ENCODE measurements around the gene TOMM34.

Gene TOMM34

DNA sequence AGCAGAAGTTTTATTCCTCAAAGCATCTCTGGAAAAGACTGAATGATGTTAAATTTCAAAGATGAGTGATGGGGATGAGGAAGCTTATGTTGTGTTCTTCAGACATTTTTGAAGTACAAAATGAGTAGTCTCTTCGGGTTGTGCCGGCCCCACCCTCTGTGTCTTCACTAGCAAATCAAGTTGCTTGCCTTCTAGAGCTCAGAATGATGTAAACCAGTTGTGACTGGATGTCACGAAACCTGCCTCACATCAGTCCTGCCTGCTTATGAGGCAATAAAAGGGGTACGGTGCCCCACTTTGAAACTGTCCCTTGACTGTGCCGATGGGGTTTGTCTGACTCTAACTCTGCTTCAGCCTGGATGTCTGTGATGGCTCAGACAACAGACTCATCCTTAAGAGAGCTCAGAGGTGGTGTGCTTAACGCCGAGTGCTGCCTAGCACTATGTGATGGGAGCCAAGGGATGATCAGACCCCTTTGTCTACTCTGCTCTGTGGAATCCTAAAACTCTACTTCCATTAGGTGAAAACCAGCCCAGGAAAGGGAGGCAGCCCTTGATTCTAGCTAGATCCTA, 19.0 kb downstream of the TOMM34 start:
- H3K4me3 ChIP-seq: no peak overlapping the region
- no peak overlapping the region for H3K27ac ChIP-seq

DNA sequence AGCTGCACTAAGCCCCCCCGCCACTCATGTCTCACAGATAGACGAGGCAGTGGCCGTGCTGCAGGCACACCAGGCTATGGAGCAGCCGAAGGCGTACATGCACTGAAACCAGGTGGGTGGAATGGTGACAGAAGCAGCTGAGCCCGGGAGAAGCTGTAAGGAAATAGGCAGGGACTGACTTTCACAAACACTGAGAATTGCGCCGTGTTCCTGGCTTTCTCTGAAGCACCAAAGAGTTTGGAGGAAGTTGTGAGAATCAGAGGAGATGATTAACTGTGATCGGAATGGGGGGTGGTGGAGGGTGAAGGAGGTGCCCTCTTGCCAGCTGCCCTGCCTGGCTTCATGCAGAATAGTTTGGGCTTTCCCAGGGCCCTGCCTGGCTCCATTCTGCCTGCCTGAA, 21.6 kb downstream of the TOMM34 start:
- no peak overlapping the region for H3K4me3 ChIP-seq
- peak overlapping the region in 2 of 21 experiments; percentile 2 to 38 for H3K27ac ChIP-seq

DNA sequence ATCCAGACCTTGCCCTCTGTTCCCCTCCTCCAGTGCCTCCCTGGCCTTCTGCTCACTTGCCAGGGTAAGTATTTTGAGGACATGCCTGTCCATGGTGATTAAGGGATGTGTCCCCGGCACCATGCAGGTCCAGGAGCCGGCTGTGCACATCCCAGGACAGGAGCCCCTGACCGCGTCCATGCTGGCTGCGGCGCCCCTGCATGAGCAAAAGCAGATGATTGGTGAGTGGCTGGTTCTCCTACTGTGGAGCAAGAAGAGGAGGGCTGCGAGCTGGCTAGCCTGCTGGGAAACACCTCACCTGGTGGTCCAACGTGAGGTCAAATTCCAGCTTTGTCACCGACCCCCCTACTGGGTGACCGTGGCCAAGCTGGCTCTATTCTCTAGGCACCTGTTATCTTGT, 23.7 kb downstream of the TOMM34 start:
- Histone ChIP-seq H3K4me3 (no peak overlapping the region), H3K27ac (no peak overlapping the region)

DNA sequence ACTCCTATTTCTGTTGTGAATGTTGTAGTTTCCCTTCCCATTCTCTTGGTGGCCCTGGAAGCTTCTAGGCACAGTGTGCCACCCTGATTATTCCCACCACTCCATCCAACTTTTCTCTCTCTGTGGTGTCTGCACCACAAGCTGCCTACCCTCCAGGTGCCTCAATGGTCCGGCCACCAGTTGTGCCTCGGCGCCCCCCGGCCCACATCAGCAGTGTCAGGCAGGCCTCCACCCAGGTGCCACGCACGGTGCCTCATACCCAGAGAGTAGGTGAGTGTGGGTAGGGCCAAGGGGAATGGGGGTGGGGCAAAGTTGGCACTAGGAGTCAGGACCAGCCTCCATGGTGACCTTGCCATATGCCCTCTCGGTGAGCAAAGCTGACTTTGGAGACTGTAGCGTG, 27.3 kb downstream of the TOMM34 start:
- no peak overlapping the region for H3K4me3 ChIP-seq
- no peak overlapping the region for H3K27ac ChIP-seq

DNA sequence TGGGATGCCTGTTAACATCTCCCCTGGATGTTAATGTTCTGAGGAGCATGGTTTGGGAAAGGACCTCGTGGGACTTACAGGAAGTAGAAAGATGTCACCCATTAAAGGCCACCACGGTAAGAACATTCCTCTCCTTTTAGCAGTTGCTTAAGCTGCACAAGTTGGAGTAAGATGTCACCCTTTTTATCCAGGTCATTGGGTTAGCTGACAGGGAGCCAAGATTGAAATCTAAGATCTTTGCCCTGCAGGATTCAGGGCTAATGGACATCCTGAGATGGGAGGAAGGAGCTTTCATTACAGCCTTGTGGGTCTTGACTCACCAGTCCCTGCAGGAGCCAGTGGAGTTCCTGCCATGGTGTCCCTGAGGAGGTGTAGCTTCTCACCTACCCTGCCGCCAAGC, 28.3 kb downstream of the TOMM34 start:
- H3K27ac ChIP-seq: no peak overlapping the region
- H3K4me3 ChIP-seq: no peak overlapping the region

DNA sequence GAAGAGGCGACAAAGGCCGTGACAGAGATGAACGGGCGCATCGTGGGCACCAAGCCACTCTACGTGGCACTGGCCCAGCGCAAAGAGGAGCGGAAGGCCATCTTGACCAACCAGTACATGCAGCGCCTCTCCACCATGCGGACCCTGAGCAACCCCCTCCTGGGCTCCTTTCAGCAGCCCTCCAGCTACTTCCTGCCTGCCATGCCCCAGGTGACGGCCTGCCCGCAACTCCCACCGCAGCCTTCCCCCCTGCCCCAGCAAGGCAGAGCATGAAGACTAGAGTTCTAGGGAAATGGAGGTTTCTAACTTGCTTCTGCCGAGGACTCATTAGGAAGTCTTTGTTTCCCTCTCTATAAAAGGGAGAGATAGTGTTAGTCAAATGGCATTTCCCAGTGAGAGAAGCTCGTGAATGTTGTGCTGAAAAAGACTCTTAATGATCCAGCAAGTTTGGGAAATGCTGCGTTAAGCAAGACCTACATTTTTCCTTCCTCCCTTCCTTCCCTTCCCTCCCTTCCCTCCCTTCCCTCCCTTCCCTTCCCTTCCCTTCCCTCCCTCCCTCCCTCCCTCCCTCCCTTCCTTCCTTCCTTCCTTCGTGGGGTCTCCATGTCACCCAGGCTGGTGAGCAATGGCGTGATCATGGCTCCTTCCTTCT, 29.6 kb downstream of the TOMM34 start:
- H3K27ac ChIP-seq: no peak overlapping the region

GRCh38 chr20:44928595-44928994, 31.6 kb downstream of the TOMM34 start:
- no peak overlapping the region for H3K27ac ChIP-seq

More for the DNA sequence above, 29.6 kb downstream of the TOMM34 start:
- no peak overlapping the region for H3K4me3 ChIP-seq

DNA sequence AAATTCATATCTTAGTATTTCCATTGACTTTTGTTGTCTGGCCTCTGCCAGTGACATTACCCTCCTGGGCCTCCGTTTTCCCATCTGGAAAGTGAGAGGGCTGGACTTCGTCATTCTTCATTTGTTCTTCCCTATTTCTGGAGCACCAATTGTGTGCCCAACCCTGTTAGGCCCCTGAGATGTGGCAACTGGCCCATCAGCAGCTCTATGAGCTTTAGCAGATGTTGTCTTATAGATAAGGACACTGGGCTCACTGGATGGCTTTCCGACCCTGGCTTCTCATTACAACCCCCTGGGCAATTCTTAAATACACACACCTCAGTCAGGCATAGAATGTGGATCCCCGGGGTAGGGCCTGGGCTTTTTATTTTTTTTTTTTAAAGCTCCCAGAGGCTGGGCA, 35.7 kb downstream of the TOMM34 start:
- H3K4me3 ChIP-seq: no peak overlapping the region
- H3K27ac ChIP-seq: no peak overlapping the region

More at GRCh38 chr20:44928595-44928994, 31.6 kb downstream of the TOMM34 start:
- no peak overlapping the region for H3K4me3 ChIP-seq

GRCh38 chr20:44921447-44921846, 38.8 kb downstream of the TOMM34 start:
- Histone ChIP-seq H3K4me3 (no peak overlapping the region), H3K27ac (no peak overlapping the region)

GRCh38 chr20:44918761-44919160, 41.4 kb downstream of the TOMM34 start:
- Histone ChIP-seq H3K4me3 (no peak overlapping the region), H3K27ac (no peak overlapping the region)

DNA sequence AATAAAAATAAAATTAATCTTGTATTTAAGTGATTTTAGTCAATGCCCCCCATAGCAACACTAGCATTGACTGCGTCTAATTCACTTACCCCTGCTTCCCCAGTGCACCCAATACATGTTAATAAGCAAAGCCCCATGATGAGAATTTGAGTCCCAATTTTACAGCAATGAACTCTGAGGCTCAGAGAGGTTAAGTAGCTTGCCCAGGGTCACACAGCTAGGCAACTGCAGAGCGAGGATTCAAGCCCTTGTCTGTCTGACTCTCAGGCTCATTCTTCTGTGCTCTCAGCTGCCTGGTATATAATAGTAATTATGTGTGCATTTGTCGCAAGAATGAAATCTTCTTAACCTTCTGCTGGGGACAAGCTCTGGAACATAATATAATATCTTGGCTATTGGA, 41.9 kb downstream of the TOMM34 start:
- H3K4me3 ChIP-seq: no peak overlapping the region
- H3K27ac ChIP-seq: no peak overlapping the region

- no peak overlapping the region for H3K27ac ChIP-seq
- H3K4me3 ChIP-seq: no peak overlapping the region
These were observed 42.8 kb downstream of the TOMM34 start for GRCh38 chr20:44917399-44917798.

DNA sequence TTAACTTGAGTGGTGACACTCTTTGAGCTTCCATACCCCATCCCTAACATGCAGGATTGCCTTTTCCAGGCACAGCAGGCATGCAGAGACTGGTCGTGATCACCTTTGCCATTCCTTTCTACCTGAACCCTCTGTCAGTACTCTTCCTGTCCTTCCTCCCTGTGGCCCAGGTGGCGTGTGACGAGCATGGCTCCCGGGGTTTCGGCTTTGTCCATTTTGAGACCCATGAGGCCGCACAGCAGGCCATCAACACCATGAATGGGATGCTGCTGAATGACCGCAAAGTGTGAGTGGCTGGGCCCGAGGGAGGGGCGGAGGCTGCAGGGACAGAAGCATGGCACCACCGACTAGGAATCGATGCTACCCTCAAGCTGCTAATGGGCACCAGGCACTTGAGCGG, 43.6 kb downstream of the TOMM34 start:
- Histone ChIP-seq H3K27ac (no peak overlapping the region), H3K4me3 (no peak overlapping the region)

DNA sequence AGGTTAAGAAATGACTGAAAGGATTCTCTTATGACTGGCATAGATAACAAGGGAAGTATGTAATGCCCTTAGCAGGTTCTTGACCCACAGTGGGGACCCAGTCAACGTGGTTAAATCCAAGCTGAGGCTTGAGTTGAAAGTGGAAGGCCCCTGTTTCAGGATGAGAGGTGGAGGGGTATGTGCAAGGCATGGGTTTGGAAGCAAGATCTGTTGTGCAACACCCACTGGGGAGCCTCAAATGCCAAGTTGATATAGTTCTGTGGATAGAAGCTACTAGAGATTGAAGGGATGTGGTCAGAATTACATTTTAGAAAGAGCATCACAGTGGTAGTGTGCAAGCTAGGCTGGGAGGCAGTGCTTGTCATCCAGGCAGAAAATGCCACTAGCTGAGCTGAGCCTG, 45.3 kb downstream of the TOMM34 start:
- Histone ChIP-seq H3K4me3 (no peak overlapping the region), H3K27ac (no peak overlapping the region)

GRCh38 chr20:44912189-44912588, 48.0 kb downstream of the TOMM34 start:
- Histone ChIP-seq H3K4me3 (no peak overlapping the region), H3K27ac (no peak overlapping the region)

- H3K27ac ChIP-seq: no peak overlapping the region
- H3K4me3 ChIP-seq: no peak overlapping the region
These were observed 48.8 kb downstream of the TOMM34 start for GRCh38 chr20:44911264-44911921.

DNA sequence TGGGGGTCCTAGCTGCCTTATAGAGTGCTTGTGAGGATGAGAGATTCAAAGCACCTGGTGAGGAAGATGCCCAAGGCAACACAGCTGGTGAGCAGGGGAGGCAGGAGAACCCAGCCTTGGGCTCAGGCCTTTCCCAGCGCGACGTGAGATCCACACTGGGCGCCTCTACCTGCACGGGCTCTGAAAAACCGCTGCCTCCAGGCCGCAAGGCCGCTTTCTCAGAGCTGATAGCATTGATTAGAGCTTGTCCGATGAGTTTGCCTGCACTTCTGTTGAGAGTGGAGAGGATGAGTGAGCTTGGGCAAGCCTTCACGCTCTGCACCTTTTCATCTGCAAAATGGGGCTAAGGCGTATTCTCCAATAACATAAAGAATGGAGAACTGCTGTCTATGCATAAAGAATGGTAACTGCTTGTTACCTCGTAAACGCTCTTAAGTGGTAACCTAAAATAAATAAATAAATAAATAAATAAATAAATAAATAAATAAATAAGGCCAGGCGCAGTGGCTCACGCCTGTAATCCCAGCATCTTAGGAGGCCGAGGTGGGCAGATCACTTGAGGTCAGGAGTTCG, 49.4 kb downstream of the TOMM34 start:
- peak overlapping the region; percentile 40 to 73 (median 66) for H3K4me3 ChIP-seq
- H3K27ac ChIP-seq: peak overlapping the region in 2 of 21 experiments; percentile 42 to 65

- Histone ChIP-seq H3K4me3 (peak within 1 kb of the TSS; percentile 40 to 73 (median 66)), H3K27ac (peak within 1 kb of the TSS in 10 of 21 experiments; percentile 2 to 65 (median 39))
These were observed 50.1 kb downstream of the TOMM34 start, which contains the start of gene PABPC1L for GRCh38 chr20:44909872-44910689. PABPC1L (plus strand) TSS chr20:44910060; CDS start chr20:44910144, 84 bp downstream.

GRCh38 chr20:44908987-44909871, 51.0 kb downstream of the TOMM34 start:
- H3K27ac ChIP-seq: peak overlapping the region in 7 of 21 experiments; percentile 13 to 62 (median 42)
- H3K4me3 ChIP-seq: peak overlapping the region; percentile 40 to 73 (median 66)

Data from skin epidermis (tissue), 12 donors.